HG02571 (cell line): ENCODE data around the gene BRD3.

Experiments
- ATAC-seq: cut with Tn5 transposase; IDR thresholded peaks from one replicate; pipeline ENCODE4 v1.9.1; 2021; ENCODE audit warnings: mild to moderate bottlenecking, moderate library complexity; ENCODE audit not compliant: unreplicated experiment

Gene BRD3

GRCh38 chr9:134040176-134040565, 27.7 kb downstream of the BRD3 start:
- no peak for ATAC-seq

- no peak for ATAC-seq
Observed at GRCh38 chr9:134039386-134040175, 28.2 kb downstream of the BRD3 start.

- no peak for ATAC-seq
Observed at GRCh38 chr9:134037641-134038040, 30.2 kb downstream of the BRD3 start.

GRCh38 chr9:134036130-134036529, 31.7 kb downstream of the BRD3 start:
- no peak for ATAC-seq

- ATAC-seq, result no peak
Observed at GRCh38 chr9:134035041-134036039, 32.5 kb downstream of the BRD3 start.

GRCh38 chr9:134034215-134035040, 33.4 kb downstream of the BRD3 start:
- no peak for ATAC-seq

- ATAC-seq, result no peak
Observed at GRCh38 chr9:134033516-134034214, 34.2 kb downstream of the BRD3 start.

GRCh38 chr9:134032456-134033222, 35.2 kb downstream of the BRD3 start:
- ATAC-seq, result no peak

- no peak for ATAC-seq
Observed at GRCh38 chr9:134031783-134032182, 36.0 kb downstream of the BRD3 start.

- ATAC-seq, result no peak
Observed at GRCh38 chr9:134030821-134031470, 36.9 kb downstream of the BRD3 start.

GRCh38 chr9:134029248-134030226, 38.3 kb downstream of the BRD3 start:
- ATAC-seq, result no peak

- ATAC-seq, result no peak
Observed at GRCh38 chr9:134028575-134029247, 39.1 kb downstream of the BRD3 start.

- ATAC-seq, result no peak
Observed at GRCh38 chr9:134028076-134028475, 39.8 kb downstream of the BRD3 start.

- no peak for ATAC-seq
Observed at GRCh38 chr9:134027561-134027960, 40.3 kb downstream of the BRD3 start.

- ATAC-seq, result no peak
Observed at GRCh38 chr9:134026981-134027380, 40.8 kb downstream of the BRD3 start.

GRCh38 chr9:134026581-134026980, 41.2 kb downstream of the BRD3 start:
- ATAC-seq, result no peak
